ENCODE data around the gene CTCFL.

DNA sequence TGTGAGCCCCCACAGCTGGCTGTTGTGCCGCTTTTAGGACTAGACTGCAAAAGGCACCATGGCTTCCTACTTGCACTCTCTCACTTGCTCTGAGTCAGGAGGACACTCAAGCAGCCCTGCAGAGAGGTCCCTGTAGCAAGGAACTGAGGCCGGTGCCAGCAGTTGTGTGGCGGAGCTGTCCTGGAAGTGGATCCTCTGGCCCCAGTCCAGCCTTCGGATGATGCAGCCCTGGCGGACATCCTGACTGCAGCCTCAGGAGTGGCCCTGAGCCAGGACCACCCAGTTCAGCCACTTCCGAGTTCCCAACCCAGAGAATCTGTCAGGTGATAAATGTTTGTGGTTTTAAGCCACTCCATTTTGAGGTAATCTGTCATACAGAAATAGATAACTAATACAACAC is 17.5 kb downstream of the CTCFL start:
- no peak for TF ChIP-seq CTCF (IDR thresholded peaks at IDR 0.05)
- no peak for TF ChIP-seq POLR2A (IDR thresholded peaks at IDR 0.05)
